K562 (cell line): Measurements from ENCODE around the gene NANS.

Experiments used
- CEBPB ChIP-seq: fragments of 450-650 bp; IDR thresholded peaks from 2 replicates; pipeline ENCODE4 v1.6.1; 2016; ENCODE audit warnings: missing genetic modification characterization, missing compliant biosample characterization
- RERE ChIP-seq: sonication (generic); formaldehyde crosslinking; IDR thresholded peaks from 2 replicates; pipeline ENCODE4 v1.8.0; 2023; ENCODE audit warnings: missing genetic modification reagents, mild to moderate bottlenecking, borderline replicate concordance
- TCF7 ChIP-seq: sonication (generic); IDR thresholded peaks from 2 replicates; pipeline ENCODE4 v1.6.1; 2016; ENCODE audit warnings: antibody characterized with exemption, borderline replicate concordance
- ZNF124 ChIP-seq: sonication (generic); formaldehyde crosslinking; IDR thresholded peaks from 2 replicates; pipeline ENCODE4 v1.8.1; 2022; ENCODE audit warnings: missing genetic modification reagents

- no peak for TF ChIP-seq CEBPB (tag)
- TF ChIP-seq TCF7 = no peak
- TF ChIP-seq RERE (CRISPR knock-in tag) = no peak
- TF ChIP-seq ZNF124 (CRISPR knock-in tag) = no peak
Observed at GRCh38 chr9:98031169-98031568, 25.4 kb upstream of the NANS start.
